Measurements from ENCODE around the gene TBL1XR1.

DNA sequence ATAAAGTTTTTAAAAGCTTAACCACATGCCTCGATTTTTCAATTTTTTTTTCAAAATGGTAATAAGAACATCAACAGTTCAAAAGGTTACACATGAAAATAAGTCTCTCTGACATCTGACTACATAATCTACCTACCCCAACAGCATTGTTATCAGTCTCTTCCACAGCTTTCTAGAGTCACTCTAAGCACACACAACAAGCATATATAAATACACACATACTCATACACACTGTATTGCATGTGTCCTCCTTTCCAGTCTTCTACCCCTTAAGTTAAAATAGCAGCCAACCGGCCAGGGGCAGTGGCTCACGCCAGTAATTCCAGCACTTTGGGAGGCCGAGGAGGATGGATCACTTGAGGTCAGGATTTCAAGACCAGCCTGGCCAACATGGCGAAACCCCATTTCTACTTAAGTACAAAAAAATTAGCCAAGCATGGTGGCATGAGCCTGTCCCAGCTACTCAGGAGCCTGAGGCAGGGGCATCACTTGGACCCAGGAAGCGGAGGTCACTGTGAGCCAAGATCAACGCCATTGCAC lies 12.2 kb downstream of the TBL1XR1 start:
- TF ChIP-seq, protein P1, sequence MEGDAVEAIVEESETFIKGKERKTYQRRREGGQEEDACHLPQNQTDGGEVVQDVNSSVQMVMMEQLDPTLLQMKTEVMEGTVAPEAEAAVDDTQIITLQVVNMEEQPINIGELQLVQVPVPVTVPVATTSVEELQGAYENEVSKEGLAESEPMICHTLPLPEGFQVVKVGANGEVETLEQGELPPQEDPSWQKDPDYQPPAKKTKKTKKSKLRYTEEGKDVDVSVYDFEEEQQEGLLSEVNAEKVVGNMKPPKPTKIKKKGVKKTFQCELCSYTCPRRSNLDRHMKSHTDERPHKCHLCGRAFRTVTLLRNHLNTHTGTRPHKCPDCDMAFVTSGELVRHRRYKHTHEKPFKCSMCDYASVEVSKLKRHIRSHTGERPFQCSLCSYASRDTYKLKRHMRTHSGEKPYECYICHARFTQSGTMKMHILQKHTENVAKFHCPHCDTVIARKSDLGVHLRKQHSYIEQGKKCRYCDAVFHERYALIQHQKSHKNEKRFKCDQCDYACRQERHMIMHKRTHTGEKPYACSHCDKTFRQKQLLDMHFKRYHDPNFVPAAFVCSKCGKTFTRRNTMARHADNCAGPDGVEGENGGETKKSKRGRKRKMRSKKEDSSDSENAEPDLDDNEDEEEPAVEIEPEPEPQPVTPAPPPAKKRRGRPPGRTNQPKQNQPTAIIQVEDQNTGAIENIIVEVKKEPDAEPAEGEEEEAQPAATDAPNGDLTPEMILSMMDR (IDR thresholded peaks at IDR 0.05), result no peak
- no peak for TF ChIP-seq POLR2A (IDR thresholded peaks at IDR 0.05)
